Activated T-cell treated with anti-CD3 and anti-CD28 coated beads, Interleukin-2, amount 50 U/mL, for 1 hour (primary cell): Measurements from ENCODE around the gene TSTD2.
A peak's percentile ranks its signal among the peaks of the same experiment; 100 is the strongest.
"Not testable (repeated sequence)": the region's sequence is repeated elsewhere in the genome, so short reads cannot be mapped to it uniquely, and the experiment has no call there.

ENCODE experiments used
- DNase-seq: peaks from one replicate; pipeline ENCODE4 v3.0.0-alpha.2; 2020

Gene TSTD2

DNA sequence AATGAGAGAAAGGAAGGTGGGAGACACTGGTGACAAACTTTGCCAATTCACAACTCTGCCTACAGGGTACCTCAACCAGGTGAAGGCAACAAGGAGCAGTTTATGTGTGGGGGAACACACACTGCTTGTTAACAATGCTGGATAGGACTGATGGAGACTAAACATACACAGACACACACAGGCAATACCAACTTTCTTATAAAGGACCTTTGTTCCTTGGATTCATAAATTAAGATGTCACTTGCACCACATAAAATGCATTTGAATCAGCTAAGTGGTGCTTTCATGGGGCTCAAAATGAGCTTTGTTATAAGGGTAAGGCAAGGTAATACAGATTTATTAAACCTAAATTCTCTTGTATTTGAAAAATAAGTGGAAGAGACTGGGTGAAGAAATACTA, 4.0 kb downstream of the TSTD2 start:
- DNase-seq = no peak

DNA sequence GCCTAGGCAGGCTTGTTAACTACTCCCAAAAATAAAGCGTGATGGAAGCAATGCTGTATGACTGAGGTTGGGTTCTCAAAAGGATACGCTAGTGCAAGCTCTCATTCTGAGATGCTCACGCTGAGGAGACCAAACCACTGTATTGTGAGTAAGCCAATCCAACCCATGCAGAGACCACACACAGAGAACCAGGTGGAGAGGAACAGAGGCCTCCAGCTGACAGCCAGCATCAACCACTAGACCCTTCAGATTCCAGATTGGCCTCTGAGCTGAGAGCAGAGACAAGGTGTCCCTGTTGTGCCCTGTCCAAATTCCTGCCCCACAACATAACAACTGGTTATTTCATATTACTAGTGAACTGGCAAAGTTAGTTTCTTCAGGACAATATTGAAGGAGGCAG, 4.5 kb downstream of the TSTD2 start:
- DNase-seq = no peak

DNA sequence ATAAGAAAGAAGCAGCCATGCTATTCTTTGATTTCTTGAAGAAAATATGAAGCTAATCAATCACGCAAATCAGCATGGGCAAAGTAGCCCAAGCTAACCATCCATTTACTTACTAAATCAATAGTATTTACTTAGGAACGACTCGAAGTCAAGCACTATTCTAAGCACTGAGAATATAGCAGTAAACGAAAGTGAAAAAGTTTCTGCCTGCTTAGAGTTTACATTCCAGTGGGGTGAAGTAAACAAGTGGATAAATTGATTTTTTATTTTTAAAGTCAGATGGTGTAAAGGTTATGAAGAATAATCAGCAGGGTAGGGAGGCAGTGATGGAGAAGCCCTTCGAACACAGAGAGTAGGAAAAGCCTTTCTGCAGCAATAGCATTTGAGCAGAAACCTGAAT, 5.5 kb downstream of the TSTD2 start:
- DNase-seq = no peak

DNA sequence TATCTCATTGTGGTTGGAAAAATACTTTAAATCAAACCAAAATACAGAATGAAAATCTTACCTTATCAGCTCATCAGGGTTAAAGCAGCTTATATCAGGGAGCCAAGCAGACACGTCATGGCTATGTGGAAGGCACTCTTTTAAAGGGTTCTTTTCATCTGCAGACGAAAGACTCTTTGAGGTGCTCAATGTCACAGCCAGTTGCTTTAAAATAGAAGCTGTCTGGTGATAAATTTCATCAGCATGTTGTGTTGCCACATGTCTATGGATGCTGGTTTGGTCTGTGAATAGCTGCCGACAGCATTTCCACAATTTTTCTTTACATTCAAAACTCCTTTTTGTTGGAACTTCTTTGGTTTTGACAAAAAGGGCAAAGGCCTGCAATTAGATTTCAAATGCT, 7.5 kb downstream of the TSTD2 start:
- DNase-seq = no peak

DNA sequence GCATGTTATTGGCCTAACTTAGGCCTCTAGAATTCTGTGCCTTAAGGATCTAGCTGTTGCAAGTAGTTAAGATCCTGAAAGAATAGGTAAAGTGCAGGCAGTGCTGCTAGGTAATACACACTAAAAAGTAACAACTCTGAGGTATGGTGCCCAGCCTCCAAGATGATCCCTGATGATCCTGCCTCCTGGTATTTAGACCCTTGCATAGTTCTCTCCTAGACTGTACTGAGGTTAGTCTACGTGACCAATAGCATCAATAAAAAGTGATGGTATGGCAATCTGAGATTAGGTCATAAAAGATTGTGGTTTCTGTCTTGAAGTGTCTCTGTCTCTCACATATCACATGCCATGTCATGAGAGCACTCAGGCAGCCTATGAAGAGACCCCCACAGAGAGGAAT, 9.2 kb downstream of the TSTD2 start:
- no peak for DNase-seq

DNA sequence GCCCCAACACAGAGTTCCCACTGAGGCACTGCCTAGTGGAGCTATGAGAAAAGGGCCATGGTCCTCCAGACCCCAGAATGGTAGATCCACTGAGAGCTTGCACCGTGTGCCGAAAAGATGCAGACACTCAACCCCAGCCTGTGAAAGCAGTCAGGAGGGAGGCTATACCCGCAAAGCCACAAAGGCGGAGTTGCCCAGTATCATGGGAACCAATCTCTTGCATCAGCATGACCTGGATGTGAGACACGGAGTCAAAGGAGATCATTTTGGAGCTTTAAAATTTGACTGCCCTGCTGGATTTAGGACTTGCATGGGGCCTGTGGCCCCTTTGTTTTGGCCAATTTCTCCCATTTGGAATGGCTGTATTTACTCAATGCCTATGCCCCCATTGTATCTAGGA, 10.7 kb downstream of the TSTD2 start:
- not testable (repeated sequence) for DNase-seq

DNA sequence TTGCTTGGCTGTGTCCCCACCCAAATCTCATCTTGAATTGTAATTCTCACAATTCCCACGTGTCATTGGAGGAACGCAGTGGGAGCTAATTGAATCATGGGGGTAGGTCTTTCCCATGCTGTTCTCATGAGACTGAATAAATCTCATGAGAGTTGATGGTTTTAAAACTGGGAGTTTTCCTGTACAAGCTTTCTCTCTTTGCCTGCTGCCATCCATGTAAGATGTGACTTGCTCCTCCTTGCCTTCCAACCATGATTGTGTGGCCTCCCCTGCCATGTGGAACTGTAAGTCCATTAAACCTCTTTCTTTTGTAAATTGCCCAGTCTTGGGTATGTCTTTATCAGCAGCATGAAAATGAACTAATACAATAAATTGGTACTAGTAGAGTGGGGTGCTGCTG, 13.1 kb downstream of the TSTD2 start:
- DNase-seq = not testable (repeated sequence)

DNA sequence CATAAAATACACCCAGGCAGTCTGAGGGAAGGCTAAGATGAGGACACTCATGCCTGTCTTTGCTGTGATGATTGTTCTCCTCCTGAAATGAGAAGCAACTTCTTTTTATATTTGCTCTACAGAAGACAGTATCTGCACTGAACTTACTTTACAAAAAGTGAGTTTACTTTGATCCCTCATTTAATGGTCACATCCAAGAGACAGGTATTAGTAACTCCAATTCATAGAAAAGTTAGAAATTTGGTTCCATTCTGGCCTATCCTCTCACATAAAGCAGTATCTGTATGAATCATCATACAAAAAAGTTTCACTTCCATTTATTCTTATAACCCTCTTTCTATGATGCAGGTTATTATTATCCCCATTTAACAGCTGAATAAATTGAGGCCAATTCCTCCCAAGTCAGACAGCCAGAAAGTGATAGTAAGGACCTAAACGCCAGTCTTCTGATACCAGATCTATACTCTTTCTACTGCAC, 15.2 kb downstream of the TSTD2 start:
- no peak for DNase-seq

DNA sequence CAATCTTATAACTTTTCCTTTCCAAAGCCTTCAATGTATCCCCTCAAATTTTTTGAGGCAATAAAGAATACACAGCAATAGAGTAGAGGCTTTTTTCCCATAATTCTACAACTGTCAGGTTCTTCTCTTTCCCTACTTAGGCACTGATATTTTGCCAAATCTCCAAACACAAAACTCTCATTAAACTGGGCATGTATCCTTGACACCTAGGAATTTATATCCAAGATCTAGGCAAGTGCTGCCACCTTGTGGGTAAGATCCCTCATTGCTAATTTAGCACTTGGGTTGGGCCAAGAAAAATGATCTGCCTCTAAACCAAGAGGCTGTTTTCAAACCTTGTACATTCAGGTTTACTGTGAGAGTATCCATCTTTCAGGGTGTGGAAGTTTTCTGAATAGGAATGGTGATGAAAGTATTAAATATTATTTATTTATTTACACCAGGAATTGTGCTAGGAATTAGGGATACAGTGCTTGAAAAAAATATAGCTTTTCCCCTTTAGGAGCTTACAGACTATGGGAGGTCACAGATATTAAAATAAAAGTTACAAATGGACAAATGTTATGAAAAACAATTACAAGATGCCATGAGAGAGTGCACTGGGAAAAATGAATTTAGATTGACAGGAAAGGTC, 17.6 kb downstream of the TSTD2 start:
- DNase-seq = no peak

DNA sequence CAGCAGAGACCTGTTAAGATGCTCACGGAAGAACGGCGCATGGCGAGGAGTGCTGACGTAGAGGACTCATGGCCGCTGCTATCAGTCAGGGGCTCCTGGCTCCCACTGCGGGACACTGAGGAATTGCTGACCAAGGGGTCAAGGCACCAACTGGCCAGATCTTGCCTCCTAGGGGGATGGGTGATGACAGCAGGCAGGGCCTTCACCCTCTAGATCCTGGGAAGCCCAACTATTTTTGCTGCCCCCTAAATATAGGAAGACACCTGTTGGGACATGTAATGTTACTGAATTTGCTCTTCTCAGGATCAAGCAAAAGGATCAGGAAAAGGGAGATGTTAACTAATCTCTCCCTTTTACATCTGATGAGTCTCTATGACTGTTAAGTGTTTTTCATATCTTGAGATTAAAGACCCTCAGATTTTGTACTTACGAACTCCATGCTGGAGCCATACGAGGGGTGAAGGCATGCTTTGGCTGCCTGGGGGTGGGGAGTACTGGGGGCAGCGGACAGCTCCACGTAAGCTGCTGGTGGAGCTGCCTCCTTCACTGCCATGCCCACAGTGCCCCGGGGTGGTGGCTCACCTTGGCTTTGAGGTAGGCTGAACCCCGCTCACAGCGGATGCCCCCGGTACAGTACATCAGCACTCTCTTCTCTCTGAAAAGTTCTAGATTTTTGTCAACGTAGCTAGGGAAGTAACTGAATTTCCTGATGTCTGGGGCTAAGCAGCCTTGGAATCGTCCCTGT, 28.1 kb downstream of the TSTD2 start:
- no peak for DNase-seq

DNA sequence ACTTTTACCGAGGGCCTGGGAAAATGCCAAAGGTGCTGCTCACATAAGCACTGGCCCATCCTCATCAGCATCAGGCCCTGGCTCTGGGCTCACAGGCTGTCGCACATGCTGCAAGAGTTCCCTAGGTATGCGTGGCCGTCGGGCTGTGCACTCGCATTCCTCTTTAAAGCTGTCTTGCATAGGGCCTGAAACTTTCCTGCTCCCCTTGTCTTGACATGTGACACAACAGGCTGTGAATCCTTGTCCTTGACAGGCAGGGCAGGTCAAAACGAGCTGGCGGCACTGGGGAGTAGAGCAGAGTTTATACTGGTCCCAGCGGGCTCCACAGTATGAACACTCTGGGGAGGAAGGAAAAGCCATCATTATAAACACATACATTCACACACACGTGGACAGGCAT, 30.7 kb downstream of the TSTD2 start:
- DNase-seq = no peak

DNA sequence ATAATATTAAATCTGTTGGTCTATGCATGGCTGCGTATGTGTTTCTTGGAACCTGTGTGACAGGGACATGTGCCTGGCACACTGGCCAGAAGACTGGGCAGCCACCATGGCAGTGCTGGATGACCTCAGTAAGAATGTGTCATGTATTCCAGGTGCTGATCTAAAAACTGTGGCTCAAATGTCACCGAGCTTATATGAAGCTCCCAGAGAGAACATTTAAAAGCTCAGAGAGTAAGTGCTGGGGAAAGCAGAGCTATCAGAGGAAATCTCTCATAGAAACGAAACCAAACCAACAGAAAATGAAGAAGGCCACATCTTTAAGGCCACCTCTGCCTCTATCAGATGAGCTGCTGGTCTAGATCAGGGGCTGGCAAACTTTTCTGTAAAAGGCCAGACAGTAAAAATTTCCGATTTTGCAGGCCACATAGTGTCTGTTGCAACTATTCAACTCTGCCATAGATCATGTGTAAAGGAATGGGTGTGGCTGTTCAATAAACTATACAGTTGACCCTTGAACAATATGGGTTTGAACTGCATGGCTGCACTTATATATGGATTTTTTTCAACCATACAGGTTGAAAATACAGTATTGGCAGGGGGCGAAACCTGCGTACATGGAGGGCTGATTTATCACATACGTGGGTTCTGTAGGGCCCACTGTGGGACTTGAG, 31.8 kb downstream of the TSTD2 start:
- no peak for DNase-seq

DNA sequence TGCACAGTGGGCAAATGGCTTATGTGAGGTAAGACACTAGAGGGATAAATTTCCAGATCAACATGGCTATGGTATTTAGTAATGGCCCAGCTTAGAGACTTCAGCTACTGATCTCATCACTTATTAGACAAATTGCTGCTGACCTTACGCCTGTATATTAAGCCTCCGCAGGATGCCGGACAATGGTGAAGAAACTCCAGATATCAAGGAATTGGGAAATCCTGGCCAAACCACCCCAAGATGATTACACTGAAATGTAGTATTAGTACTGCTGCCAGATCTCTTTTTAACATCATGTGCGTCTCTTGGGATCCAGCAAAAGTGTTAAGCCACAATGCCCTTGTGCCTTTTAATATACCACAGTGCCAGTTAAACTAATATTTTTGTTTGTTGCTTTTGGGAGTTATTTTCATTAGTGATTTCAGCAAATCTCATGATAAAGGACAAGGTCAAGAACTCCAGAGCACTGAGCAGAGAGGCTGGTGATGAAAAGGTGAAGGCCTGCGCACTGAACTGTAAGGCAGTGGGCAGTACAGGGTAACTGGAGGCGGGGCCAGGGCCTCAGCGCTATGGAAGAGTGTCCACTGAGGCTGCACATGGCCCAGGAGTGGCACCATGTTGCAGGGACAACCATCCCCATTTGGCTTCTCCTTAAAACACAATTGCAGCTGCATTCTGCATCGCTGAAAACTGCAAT, 32.5 kb downstream of the TSTD2 start:
- DNase-seq = no peak

DNA sequence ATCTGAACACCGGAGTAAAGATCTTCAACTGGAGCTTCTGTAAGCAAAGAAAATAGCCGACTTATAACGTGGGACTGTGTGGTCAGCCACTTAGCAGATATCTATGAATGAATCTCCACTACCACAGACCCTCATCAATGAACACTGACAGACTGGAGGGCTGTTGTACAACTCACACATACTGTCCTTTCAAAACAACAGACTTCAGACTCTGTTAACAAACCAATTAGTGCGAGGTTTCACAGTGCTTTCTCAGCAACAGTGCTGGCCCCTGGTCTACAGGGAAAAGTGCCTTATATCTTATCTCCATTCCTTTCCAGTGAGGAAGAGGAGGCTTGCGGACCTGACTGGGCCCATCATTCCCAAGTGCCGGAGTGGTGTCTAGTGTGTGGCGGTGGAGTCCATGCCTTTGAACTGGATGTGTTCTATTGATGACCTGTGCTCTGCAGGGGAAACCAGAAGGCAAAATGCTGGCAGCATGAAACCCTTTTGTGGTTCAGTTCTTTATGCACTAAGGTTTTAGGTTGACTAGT, 33.8 kb downstream of the TSTD2 start:
- no peak for DNase-seq

DNA sequence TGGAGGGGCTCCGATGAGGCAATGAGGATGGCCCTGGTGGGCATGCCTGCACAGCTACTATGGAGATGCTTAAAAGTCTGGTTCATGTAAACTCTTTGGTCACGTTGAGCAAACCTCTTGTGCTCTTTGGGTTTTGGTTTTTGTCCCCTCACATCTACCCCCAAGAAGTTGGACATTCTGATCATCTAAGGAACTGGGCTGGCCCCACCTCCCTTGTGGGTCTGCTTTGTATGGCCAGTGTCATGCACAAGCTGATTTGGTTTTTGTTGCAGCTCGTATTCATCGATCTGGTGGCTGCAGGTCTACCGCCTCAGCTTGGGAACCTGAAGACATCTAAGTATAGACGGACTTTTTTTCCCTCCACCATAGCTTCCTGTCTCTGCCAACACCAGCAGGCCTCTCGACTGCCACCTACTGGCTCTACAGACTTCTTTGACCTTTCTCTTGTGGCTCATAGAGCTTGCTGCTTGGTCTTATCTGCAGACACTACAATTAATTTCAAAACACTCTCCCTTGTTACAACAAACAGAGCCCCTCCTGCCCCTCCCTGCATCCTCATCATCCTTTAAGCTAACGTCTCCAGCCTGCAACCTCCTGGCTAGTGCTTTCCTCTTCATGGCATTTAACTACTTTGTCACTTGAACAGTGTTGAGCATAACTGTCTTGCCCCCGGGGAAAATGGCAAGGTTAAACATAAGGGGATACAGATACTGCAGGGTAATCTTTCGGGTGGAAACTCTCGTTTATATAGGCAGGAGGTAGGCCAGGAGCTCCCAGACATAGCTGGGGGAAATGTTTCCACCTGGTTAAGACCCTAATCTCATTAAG, 34.5 kb downstream of the TSTD2 start:
- peak; percentile 52 for DNase-seq

DNA sequence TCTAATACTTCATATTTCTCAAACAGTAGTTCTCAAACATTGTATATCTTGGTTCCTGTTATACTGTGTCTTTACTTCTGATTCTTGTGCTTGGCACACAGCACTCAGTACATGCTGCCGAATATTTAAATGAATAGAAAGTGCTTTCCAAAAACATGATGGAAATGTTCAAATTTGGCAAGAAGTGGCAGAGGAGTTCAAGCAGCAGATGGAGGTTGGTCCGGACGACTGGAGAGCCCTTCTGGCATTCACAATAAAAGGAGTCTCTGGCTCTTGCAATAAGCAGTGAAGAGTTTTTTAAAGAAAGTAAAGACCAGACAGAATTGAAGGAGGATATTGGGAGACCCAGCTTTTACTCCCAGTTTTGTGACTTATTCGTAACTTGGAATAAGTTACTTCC, 36.3 kb downstream of the TSTD2 start:
- DNase-seq = no peak

DNA sequence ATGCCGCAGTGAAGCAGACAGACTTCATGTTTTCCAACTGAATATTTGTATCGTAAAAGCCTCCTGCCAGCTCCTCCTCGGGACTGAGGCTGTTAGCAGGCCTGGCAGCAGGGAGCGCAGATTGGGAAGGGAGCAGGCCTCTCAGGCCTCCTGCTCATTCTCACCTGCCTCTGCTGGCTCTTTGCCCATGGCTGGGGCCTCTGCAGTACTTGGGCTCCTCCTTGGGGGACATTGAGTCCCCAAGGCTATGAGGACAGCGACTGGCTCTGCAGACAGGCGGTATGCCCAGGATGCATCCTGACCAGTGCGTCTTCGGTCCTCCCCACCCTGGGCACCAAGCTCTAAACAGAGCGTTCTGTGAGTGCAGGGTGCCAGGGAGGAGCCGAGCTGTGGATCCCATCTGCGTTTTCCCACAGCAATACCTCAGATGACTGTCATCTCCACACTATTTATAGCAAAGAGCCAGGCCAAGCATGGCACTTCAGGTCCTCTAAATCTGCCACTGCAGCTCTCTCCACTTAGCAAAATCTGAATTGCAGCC, 38.7 kb downstream of the TSTD2 start:
- no peak for DNase-seq

DNA sequence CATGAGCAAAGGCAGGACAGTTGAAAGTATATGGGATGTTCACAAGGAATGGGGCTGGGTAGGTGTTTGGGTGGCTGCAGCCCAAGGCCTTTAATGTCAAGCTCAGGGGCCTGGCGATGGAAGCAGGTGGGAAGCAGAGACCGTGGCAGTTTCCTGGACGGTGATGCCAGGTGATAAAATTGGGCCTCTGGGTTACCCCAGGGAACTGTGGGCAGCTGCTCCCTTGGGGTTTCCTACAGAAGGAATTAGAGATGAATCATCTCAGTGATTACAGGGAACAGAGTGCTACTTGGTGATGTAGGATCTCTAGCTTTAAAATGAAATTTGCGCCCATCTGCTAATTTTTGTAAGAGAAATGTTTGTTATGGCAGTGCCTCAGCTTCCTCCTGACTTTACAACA, 39.2 kb downstream of the TSTD2 start:
- DNase-seq = no peak

DNA sequence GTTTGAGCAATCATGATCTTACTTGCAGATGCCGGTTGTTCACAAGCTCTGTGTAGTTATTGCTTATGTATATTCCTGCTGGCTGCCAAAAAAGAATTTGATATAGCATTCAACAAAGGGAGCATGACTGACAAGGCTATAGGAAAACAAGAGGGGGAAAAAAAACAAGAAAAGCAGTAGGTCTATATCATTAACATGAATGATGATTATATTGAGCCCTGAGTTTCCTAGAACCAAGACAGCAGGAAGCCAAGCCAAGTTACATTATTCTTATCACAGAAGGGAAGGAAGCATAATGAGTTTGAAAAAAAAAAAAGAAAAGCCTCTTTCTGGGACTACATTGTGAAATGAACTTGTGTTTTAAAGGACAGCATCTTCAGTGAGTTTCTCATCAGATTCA, 41.0 kb downstream of the TSTD2 start:
- no peak for DNase-seq

DNA sequence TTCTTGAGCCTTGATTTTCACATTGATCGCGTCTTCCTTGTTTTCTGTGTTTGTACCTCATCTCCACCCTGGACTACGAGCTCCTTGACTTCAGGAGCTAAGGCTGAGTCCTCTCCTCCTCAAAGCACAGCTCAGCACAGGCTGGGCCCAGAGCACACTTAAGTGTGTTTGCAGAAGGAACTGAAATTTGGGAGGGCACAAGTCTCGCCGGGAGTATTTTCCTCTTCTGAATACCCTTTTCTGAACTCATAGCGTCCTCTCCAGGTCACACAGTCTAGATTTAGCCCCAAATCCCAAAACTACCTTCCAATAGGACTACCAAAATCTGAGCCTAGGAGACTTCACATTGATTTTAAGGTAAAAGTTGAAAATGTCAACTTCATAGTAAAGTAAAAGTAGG, 41.6 kb downstream of the TSTD2 start:
- no peak for DNase-seq

DNA sequence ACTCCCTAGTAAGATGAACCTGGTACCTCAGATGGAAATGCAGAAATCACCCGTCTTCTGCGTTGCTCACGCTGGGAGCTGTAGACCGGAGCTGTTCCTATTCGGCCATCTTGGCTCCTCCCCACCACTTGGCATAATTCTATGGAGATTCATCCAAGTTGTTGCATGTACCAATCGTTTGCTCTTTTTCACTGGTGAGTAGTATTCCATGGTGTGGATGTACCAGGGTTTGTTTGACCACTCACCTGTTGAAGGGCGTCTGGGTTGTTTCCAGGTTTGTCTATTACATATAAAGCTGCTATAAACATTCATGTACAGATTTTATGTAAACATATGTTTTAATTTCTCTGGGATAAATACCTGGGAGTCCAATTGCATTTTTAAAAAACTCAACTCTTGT, 46.3 kb downstream of the TSTD2 start:
- not testable (repeated sequence) for DNase-seq

DNA sequence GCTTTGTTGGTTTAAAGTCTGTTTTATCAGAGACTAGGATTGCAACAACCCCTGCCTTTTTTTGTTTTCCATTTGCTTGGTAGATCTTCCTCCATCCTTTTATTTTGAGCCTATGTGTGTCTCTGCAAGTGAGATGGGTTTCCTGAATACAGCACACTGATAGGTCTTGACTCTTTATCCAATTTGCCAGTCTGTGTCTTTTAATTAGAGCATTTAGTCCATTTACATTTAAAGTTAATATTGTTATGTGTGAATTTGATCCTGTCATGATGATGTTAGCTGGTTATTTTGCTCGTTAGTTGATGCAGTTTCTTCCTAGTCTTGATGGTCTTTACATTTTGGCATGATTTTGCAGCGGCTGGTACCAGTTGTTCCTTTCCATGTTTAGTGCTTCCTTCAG, 48.4 kb downstream of the TSTD2 start:
- DNase-seq = not testable (repeated sequence)
